Stomach (tissue), 9 donors: Measurements from ENCODE around the gene PRRT2. TPM values are rescaled to one million over a fixed set of nuclear protein-coding genes. Genes with fewer than 3 reads are reported as not detected.

Experiments used
- DNase-seq, 2 donors: peaks; one replicate each; pipeline versions ENCODE4 v3.0.0 to v3.0.0-alpha.2; 2013 to 2019
- H3K27ac ChIP-seq, 5 donors: fragments of 200-600 bp in 4 of 5; sonication (generic) in 4 of 5; one replicate each; pipeline ENCODE4 v1.5.1; 2013 to 2019; ENCODE audit warnings: mild to moderate bottlenecking in 1 of 5, moderate library complexity in 1 of 5
- H3K27me3 ChIP-seq, 3 donors: fragments of 200-600 bp; sonication (generic); one replicate each; pipeline ENCODE4 v1.5.1; 2017 to 2019; ENCODE audit warnings: mixed run types in 1 of 3
- H3K36me3 ChIP-seq, 4 donors: fragments of 200-600 bp; sonication (generic); 1 replicate in 3 of 4; 2 replicates in 1 of 4; pipeline ENCODE4 v1.5.1; 2016 to 2019
- H3K4me1 ChIP-seq, 4 donors: fragments of 200-600 bp; sonication (generic); one replicate each; pipeline ENCODE4 v1.5.1; 2016 to 2019
- H3K4me3 ChIP-seq, 4 donors: fragments of 200-600 bp; sonication (generic) in 3 of 4; one replicate each; pipeline ENCODE4 v1.5.1; 2016 to 2019; ENCODE audit warnings: mild to moderate bottlenecking in 1 of 4
- H3K9me3 ChIP-seq, 4 donors: fragments of 200-600 bp; sonication (generic); one replicate each; pipeline ENCODE4 v1.5.1; 2016 to 2019
- EP300 ChIP-seq: sonication (generic); formaldehyde crosslinking; IDR thresholded peaks from one replicate; pipeline ENCODE4 v1.6.1; 2017; ENCODE audit warnings: antibody characterized with exemption
- POLR2A ChIP-seq, 4 donors: fragments of 450-650 bp; IDR thresholded peaks; one replicate each; pipeline ENCODE4 v1.6.1; 2016; ENCODE audit warnings: antibody characterized with exemption in 4 of 4, control low read depth in 2 of 4, mild to moderate bottlenecking in 1 of 4, moderate library complexity in 1 of 4
- POLR2AphosphoS5 ChIP-seq, 3 donors: sonication (generic); formaldehyde crosslinking; IDR thresholded peaks; one replicate each; pipeline ENCODE4 v1.6.1; 2016; ENCODE audit warnings: antibody characterized with exemption in 3 of 3
- WGBS, 5 donors: extraction: QIAGEN DNeasy Blood & Tissue Kit in 3 of 5; methylation state at CpG; one replicate each; pipeline versions ENCODE4 v1.1.5 to v1.1.7; 2013 to 2018; 5-methylcytosine and 5-hydroxymethylcytosine counted together
- intact Hi-C: fragments of 100-400 bp; cut with DNase I; formaldehyde crosslinking; loops from one replicate; pipeline ENCODE4 v1.15.1; 2023; ENCODE audit warnings: low total_unique reads
- polyA plus RNA-seq, 3 donors: library from polyadenylated mRNA; stranded (reverse); fragments of 200-250 nt; gene quantifications; one replicate each; pipeline ENCODE4 v1.2.3, GENCODE V29; 2013
- total RNA-seq, 5 donors: library from RNA; depleted of rRNA; stranded (reverse); fragments of >200 nt; gene quantifications; one replicate each; pipeline versions ENCODE4 v1.1.0 to v1.2.3, GENCODE V29; 2014 to 2016
- TF ChIP-seq, protein P1 (sequence below), 7 experiments: fragments of 450-650 bp in 4 of 7; fragments of 200-600 bp in 3 of 7; sonication (generic) in 3 of 7; IDR thresholded peaks; one replicate each; pipeline ENCODE4 v1.5.1; 2016 to 2019; ENCODE audit warnings: antibody characterized with exemption in 7 of 7, control low read depth in 2 of 7, mild to moderate bottlenecking in 1 of 7
- donor health status: healthy with polysubstance abuse.
- donor health status: Bipolar disorder and iron deficiency.
- donor health status: healthy.

PRRT2 gene
- total and polyA plus RNA-seq, 8 donors, result 0.62 to 17.4 (median 4.0) TPM; not detected in 3

DNA sequence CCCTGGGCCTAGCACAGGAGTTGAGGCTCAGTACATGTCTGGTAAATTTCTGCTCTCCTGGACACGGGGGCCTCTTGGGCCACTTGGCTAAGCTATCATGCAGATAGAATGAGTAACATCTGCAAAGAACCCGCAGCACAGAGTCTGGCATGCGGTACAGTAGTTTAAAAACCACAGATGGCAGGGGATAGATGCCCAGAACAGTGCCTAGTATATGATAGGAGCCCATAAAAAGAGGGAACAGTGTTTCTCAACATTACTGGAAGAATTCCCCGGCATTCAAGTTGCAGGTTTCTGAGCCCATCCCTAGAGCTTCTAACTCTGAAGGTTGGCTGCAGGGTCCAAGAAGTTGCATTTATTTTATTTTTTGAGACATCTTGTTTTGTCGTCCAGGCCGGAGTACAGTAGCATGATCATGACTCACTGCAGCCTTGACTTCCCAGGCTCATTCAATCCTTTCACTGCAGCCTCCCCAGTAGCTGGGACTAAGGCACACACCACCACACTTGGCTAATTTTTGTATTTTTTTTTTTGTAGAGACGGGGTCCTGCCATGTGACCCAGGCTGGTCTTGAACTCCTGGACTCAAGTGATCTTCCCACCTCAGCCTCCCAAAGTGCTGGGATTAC, 45.3 kb downstream of the PRRT2 start:
- Histone ChIP-seq H3K4me3 (no peak overlapping the region), H3K27ac (peak overlapping the region in 1 of 5 donors; percentile 17), H3K4me1 (peaks cover 18 to 62% (median 46%) of the 10 kb centered on the region in 4 donors), H3K36me3 (peaks cover 23 to 38% (median 31%) of the 10 kb centered on the region in 4 donors), H3K9me3 (no peaks in the 10 kb centered on the region), H3K27me3 (no peaks in the 10 kb centered on the region)
- intact Hi-C loops, result loop anchor here (5.0 kb wide), 1 partner anchor 50 kb away; the partner anchor contains the start of gene MAZ
- TF ChIP-seq EP300, result no peak
- TF ChIP-seq, protein P1, sequence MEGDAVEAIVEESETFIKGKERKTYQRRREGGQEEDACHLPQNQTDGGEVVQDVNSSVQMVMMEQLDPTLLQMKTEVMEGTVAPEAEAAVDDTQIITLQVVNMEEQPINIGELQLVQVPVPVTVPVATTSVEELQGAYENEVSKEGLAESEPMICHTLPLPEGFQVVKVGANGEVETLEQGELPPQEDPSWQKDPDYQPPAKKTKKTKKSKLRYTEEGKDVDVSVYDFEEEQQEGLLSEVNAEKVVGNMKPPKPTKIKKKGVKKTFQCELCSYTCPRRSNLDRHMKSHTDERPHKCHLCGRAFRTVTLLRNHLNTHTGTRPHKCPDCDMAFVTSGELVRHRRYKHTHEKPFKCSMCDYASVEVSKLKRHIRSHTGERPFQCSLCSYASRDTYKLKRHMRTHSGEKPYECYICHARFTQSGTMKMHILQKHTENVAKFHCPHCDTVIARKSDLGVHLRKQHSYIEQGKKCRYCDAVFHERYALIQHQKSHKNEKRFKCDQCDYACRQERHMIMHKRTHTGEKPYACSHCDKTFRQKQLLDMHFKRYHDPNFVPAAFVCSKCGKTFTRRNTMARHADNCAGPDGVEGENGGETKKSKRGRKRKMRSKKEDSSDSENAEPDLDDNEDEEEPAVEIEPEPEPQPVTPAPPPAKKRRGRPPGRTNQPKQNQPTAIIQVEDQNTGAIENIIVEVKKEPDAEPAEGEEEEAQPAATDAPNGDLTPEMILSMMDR (IDR thresholded peaks at IDR 0.05), result no peak
- no peak for TF ChIP-seq POLR2AphosphoS5 (IDR thresholded peaks at IDR 0.05)
- no peak for TF ChIP-seq POLR2A (IDR thresholded peaks at IDR 0.05)
- 76 to 88% (median 84%) methylated on average over 7 of the region's 7 CpGs for WGBS, 5 donors
- no peak for DNase-seq

DNA sequence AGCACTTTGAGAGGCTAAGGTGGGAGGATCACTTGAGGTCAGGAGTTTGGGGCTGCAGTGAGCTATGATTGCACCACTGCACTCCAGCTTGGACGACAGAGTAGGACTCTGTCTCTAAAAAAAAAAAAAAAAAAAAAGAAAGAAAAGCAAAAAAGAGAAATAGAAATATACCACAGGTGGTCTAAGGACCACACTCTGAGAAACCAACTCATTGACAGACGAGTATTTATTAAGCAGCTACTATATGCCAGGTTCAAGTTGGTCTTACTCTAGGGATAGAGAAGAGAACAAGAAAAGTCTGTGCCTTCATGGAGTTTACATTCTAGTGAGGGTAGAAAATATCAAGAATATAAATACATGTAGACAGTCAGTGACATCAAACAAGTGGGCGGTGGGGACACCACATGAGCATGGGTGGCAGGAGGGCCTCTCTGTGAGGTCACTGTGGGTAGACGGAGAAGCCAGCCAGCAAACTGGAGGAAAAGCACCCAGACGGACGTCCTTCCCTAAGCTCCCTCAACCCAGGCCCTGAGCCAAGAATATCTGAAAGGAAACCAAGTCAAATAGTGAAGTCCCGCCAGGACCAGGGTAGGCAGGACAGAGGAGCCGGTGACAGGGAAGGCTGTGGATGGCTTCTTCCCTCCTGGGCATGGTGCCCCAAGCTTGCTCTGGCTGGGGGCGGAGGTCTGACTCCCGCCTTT, 46.3 kb downstream of the PRRT2 start:
- DNase-seq, result peak in 1 of 2 donors; percentile 73
- intact Hi-C loops, result loop anchor here (5.0 kb wide), 1 partner anchor 51 kb away; the partner anchor contains the start of gene MAZ
- Histone ChIP-seq H3K36me3 (peaks cover 23 to 38% (median 31%) of the 10 kb centered on the region in 4 donors), H3K27ac (no peak overlapping the region), H3K9me3 (no peaks in the 10 kb centered on the region), H3K27me3 (no peaks in the 10 kb centered on the region), H3K4me1 (peaks cover 21 to 65% (median 49%) of the 10 kb centered on the region in 4 donors), H3K4me3 (no peak overlapping the region)
- TF ChIP-seq POLR2A (IDR thresholded peaks at IDR 0.05), result no peak
- TF ChIP-seq POLR2AphosphoS5 (IDR thresholded peaks at IDR 0.05), result peak in 1 of 3 donors; percentile 11
- TF ChIP-seq, protein P1 (IDR thresholded peaks at IDR 0.05), result no peak
- TF ChIP-seq EP300, result no peak
- WGBS, 5 donors, result 32 to 60% (median 41%) methylated on average over 10 of the region's 10 CpGs

DNA sequence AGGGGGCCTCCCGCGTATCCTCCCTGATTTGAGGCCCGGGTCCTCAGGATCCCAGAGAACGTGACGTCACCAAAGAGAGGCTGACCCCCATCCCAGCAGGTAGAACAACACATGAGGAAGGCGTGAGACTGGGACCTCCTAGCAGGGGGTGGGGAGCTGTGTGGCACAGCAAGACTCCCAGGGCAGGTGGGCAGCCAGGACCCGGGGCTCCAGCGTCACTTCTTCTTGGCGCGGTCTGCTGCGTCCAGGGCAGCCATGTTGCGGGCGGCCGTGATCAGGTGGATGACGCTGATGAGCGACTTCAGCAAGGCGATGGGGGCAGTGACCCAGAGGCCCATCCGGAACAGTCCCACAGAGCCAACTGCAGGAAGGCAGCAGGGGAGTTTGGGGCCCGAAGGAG, 47.0 kb downstream of the PRRT2 start:
- DNase-seq, result no peak
- Histone ChIP-seq H3K4me3 (no peak overlapping the region), H3K27me3 (no peaks in the 10 kb centered on the region), H3K4me1 (peaks cover 21 to 71% (median 54%) of the 10 kb centered on the region in 4 donors), H3K27ac (no peak overlapping the region), H3K9me3 (no peaks in the 10 kb centered on the region), H3K36me3 (peaks cover 23 to 38% (median 31%) of the 10 kb centered on the region in 4 donors)
- TF ChIP-seq, protein P1 (IDR thresholded peaks at IDR 0.05), result no peak
- no peak for TF ChIP-seq EP300
- TF ChIP-seq POLR2A (IDR thresholded peaks at IDR 0.05), result no peak
- TF ChIP-seq POLR2AphosphoS5 (IDR thresholded peaks at IDR 0.05), result no peak
- 74 to 88% (median 76%) methylated on average over 10 to 19 of the region's 19 CpGs for WGBS, 5 donors
- intact Hi-C loops, result loop anchor here (5.0 kb wide), 1 partner anchor 52 kb away; the partner anchor contains the start of gene MAZ

DNA sequence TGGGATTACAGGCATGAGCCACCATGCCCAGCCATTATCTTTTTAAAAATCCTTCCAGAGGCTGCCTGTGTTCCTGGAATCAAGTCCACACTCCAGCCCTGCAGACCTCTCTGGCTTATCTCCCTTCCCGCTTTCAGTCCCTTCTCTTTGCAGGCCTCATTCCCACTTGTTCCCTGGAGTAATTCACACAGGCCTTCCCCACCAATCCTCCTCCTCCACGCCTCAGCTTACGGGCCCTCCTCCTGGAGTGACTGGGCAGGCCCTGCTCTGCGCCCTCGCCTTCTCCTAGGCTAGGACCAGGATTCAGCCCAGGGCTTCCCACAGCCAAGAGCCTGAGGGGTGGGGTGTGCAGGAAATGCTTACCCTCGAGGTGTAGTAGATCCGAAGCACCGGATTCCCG, 48.2 kb downstream of the PRRT2 start:
- no peaks in the 10 kb centered on the region for H3K9me3 ChIP-seq
- H3K27ac ChIP-seq, result peak overlapping the region in 2 of 5 donors; percentile 1 to 16
- peaks cover 23 to 38% (median 31%) of the 10 kb centered on the region in 4 donors for H3K36me3 ChIP-seq
- H3K4me1 ChIP-seq, result peaks cover 18 to 66% (median 53%) of the 10 kb centered on the region in 4 donors
- 47 to 76% (median 59%) methylated on average over 7 to 9 of the region's 9 CpGs for WGBS, 5 donors
- intact Hi-C loops, result loop anchor here (10.0 kb wide), 1 partner anchor 165 kb away; the partner anchor contains the start of gene C16orf92
- no peaks in the 10 kb centered on the region for H3K27me3 ChIP-seq
- DNase-seq, result peak in 1 of 2 donors; percentile 32
- H3K4me3 ChIP-seq, result peak overlapping the region in 1 of 4 donors; percentile 99
- TF ChIP-seq POLR2A (IDR thresholded peaks at IDR 0.05) (no peak), POLR2AphosphoS5 (IDR thresholded peaks at IDR 0.05) (peak in 1 of 3 donors; percentile 11), EP300 (no peak)
- TF ChIP-seq, protein P1 (IDR thresholded peaks at IDR 0.05), result no peak
